ENCODE data around the gene BCKDK. TPM values are rescaled to one million over a fixed set of nuclear protein-coding genes. Genes with fewer than 3 reads are reported as not detected.
A peak's percentile ranks its signal among the peaks of the same experiment; 100 is the strongest.

Gene BCKDK
- total RNA-seq, 1 experiment from 2014 or later, result 47.7 TPM

- H4K20me1 ChIP-seq (ENCODE audit: low read length), result no peaks in the 10 kb centered on the region
- TF ChIP-seq CTCF (conservative IDR thresholded peaks at IDR 0.05; ENCODE audit: low read depth, low read length), result no peak
- no peak for TF ChIP-seq EZH2 (IDR thresholded peaks at IDR 0.05; ENCODE audit: low read length, unreplicated experiment)
- TF ChIP-seq EZH2phosphoT487 (IDR thresholded peaks at IDR 0.05; ENCODE audit: borderline replicate concordance, low read length), result no peak
- no peaks in the 10 kb centered on the region for H3K9me2 ChIP-seq (replicated peaks; ENCODE audit: low read length)
- no peaks in the 10 kb centered on the region for H3K9me3 ChIP-seq (ENCODE audit: low read length)
- ATAC-seq (peak; percentile 17), DNase-seq (no peak)
- H2AFZ ChIP-seq (ENCODE audit: low read length), result peak overlapping the region; percentile 63
- CTCF ChIA-PET, result interaction anchor here (0.6 to 1.7 kb wide), 9 partner anchors 15 to 758 kb away, joined by 3 to 26 read pairs (median 5); partner anchors contain the start of genes FUS, HSD3B7, KAT8 and ZNF267
- H3K4me1 ChIP-seq (ENCODE audit: insufficient read depth, low read length), result peaks cover 21% of the 10 kb centered on the region
- H3K27ac ChIP-seq (ENCODE audit: low read length), result peak overlapping the region; percentile 70
- TSS peak; percentile 71 for BruUV-seq (replicated peaks)
- H3K9ac ChIP-seq (ENCODE audit: low read length), result peak overlapping the region; percentile 59
- intact Hi-C loops (cut with micrococcal nuclease), result loop anchor here (1.0 to 10.0 kb wide), 4 partner anchors 25 to 301 kb away; partner anchors contain the start of genes KAT8, VKORC1 and ZNF843
- POLR2A ChIA-PET (ENCODE audit: unreplicated experiment), result interaction anchor here (0.5 to 1.4 kb wide), 10 partner anchors 10 to 211 kb away, joined by 3 to 14 read pairs (median 6); partner anchors contain the start of genes FUS, KAT8 and VKORC1
- peak overlapping the region; percentile 50 for H3K4me3 ChIP-seq (ENCODE audit: low read length)
- H3K79me2 ChIP-seq (ENCODE audit: low read length), result no peaks in the 10 kb centered on the region
- no peaks in the 10 kb centered on the region for H3K27me3 ChIP-seq (ENCODE audit: low read length)
- H3K36me3 ChIP-seq (ENCODE audit: low read depth, low read length), result no peaks in the 10 kb centered on the region
- H3K4me2 ChIP-seq (ENCODE audit: low read length), result peak overlapping the region; percentile 76
- H3F3A ChIP-seq (ENCODE audit: low read length, unreplicated experiment), result no peaks in the 10 kb centered on the region
These were observed 33.4 kb downstream of the BCKDK start for GRCh38 chr16:31141489-31142108.

- DNase-seq, result peak; percentile 96
- no TSS peak for BruUV-seq (replicated peaks)
- ChIA-PET POLR2A (ENCODE audit: unreplicated experiment) (interaction anchor here (0.5 to 1.4 kb wide), 11 partner anchors 11 to 211 kb away, joined by 3 to 14 read pairs (median 5); partner anchors contain the start of genes FUS, KAT8 and VKORC1), CTCF (interaction anchor here (0.5 to 1.7 kb wide), 12 partner anchors 14 to 759 kb away, joined by 3 to 26 read pairs (median 5); partner anchors contain the start of genes FUS, HSD3B7, KAT8 and ZNF267)
- Histone ChIP-seq H3F3A (ENCODE audit: low read length, unreplicated experiment) (no peaks in the 10 kb centered on the region), H3K4me2 (ENCODE audit: low read length) (peak overlapping the region; percentile 81), H3K4me3 (ENCODE audit: low read length) (peak overlapping the region; percentile 58), H4K20me1 (ENCODE audit: low read length) (no peaks in the 10 kb centered on the region), H3K9me2 (replicated peaks; ENCODE audit: low read length) (no peaks in the 10 kb centered on the region), H3K79me2 (ENCODE audit: low read length) (no peaks in the 10 kb centered on the region), H3K9ac (ENCODE audit: low read length) (peak overlapping the region; percentile 59), H3K36me3 (ENCODE audit: low read depth, low read length) (no peaks in the 10 kb centered on the region), H3K27me3 (ENCODE audit: low read length) (no peaks in the 10 kb centered on the region), H3K4me1 (ENCODE audit: insufficient read depth, low read length) (peaks cover 21% of the 10 kb centered on the region), H3K27ac (ENCODE audit: low read length) (peak overlapping the region; percentile 70), H2AFZ (ENCODE audit: low read length) (peak overlapping the region; percentile 78), H3K9me3 (ENCODE audit: low read length) (no peaks in the 10 kb centered on the region)
- ATAC-seq, result peak; percentile 78
- TF ChIP-seq CTCF (conservative IDR thresholded peaks at IDR 0.05; ENCODE audit: low read depth, low read length), result peak; percentile 77
- no peak for TF ChIP-seq EZH2 (IDR thresholded peaks at IDR 0.05; ENCODE audit: low read length, unreplicated experiment)
- intact Hi-C loops (cut with micrococcal nuclease), result loop anchor here (1.0 to 10.0 kb wide), 4 partner anchors 26 to 300 kb away; partner anchors contain the start of genes KAT8, VKORC1 and ZNF843
These were observed 34.2 kb downstream of the BCKDK start for GRCh38 chr16:31142109-31143010.
